Calu3 (cell line): ENCODE data around the gene ELOVL6. TPM values are rescaled to one million over a fixed set of nuclear protein-coding genes. Genes with fewer than 3 reads are reported as not detected.
"Not testable (repeated sequence)": the region's sequence is repeated elsewhere in the genome, so short reads cannot be mapped to it uniquely, and the experiment has no call there.

ENCODE experiments used
- BruUV-seq: library from RNA; stranded (reverse); fragments of 400-500 nt; replicated peaks from 2 replicates; lab custom pipeline; 2021; lab: Mats Ljungman, UMichigan
- CTCF ChIA-PET: fragments of 300-600 bp; sonication (Branson Sonifier 250); formaldehyde crosslinking; loops from one replicate; lab custom pipeline; 2022; ENCODE audit warnings: antibody characterized with exemption; lab: Charles Lee
- DNase-seq: peaks from one replicate; pipeline ENCODE4 v3.0.0; 2022
- H3K27ac Mint-ChIP-seq: one replicate; pipeline ENCODE4 v1.8.0; 2022; ENCODE audit warnings: mixed read lengths; ENCODE audit not compliant: unreplicated experiment
- H3K27me3 Mint-ChIP-seq: one replicate; pipeline ENCODE4 v1.8.0; 2022; ENCODE audit warnings: mixed read lengths; ENCODE audit not compliant: unreplicated experiment
- H3K36me3 Mint-ChIP-seq: one replicate; pipeline ENCODE4 v1.8.0; 2022; ENCODE audit warnings: mild to moderate bottlenecking, moderate library complexity, mixed read lengths; ENCODE audit not compliant: insufficient read depth, unreplicated experiment
- H3K4me1 Mint-ChIP-seq: one replicate; pipeline ENCODE4 v1.8.0; 2022; ENCODE audit warnings: mild to moderate bottlenecking, low read depth, mixed read lengths; ENCODE audit not compliant: unreplicated experiment
- H3K4me3 Mint-ChIP-seq: one replicate; pipeline ENCODE4 v1.8.0; 2022; ENCODE audit warnings: mild to moderate bottlenecking, low read depth, moderate library complexity, mixed read lengths; ENCODE audit not compliant: unreplicated experiment
- H3K9me3 Mint-ChIP-seq: one replicate; pipeline ENCODE4 v1.8.0; 2022; ENCODE audit warnings: low read depth, mixed read lengths; ENCODE audit not compliant: unreplicated experiment
- CTCF ChIP-seq: fragments of 200-600 bp; IDR thresholded peaks from one replicate; pipeline ENCODE4 v1.8.0; 2022; ENCODE audit warnings: antibody characterized with exemption; ENCODE audit not compliant: unreplicated experiment
- intact Hi-C: fragments of 100-400 bp; cut with micrococcal nuclease; formaldehyde crosslinking; loops from one replicate; pipeline ENCODE4 v1.10.0; 2022; ENCODE audit not compliant: unreplicated experiment
- total RNA-seq: library from RNA; stranded (reverse); gene quantifications from 2 replicates; pipeline ENCODE4 v1.2.3, GENCODE V29; 2022

ELOVL6 gene
- total RNA-seq, 1 experiment from 2014 or later, result 26.1 TPM

- Mint-ChIP-seq H3K36me3 (no peaks in the 10 kb centered on the region), H3K4me1 (peaks cover 39% of the 10 kb centered on the region), H3K9me3 (no peaks in the 10 kb centered on the region), H3K27ac (peak overlapping the region; percentile 50), H3K4me3 (no peak overlapping the region), H3K27me3 (no peaks in the 10 kb centered on the region)
- CTCF ChIA-PET, result no interaction called here
- no TSS peak for BruUV-seq
- intact Hi-C loops, result no loop called here
- no peak for DNase-seq
- no peak for TF ChIP-seq CTCF
These were observed 34.9 kb downstream of the ELOVL6 start for GRCh38 chr4:110163327-110164069.

- Mint-ChIP-seq H3K36me3 (no peaks in the 10 kb centered on the region), H3K27ac (no peak overlapping the region), H3K4me3 (no peak overlapping the region), H3K4me1 (peaks cover 31% of the 10 kb centered on the region), H3K9me3 (no peaks in the 10 kb centered on the region), H3K27me3 (no peaks in the 10 kb centered on the region)
- intact Hi-C loops, result no loop called here
- BruUV-seq, result no TSS peak
- CTCF ChIA-PET, result no interaction called here
- TF ChIP-seq CTCF, result no peak
- DNase-seq, result no peak
These were observed 37.8 kb downstream of the ELOVL6 start for GRCh38 chr4:110160618-110161017.

GRCh38 chr4:110159541-110159940 lies 38.9 kb downstream of the ELOVL6 start:
- Mint-ChIP-seq H3K36me3 (no peaks in the 10 kb centered on the region), H3K9me3 (no peaks in the 10 kb centered on the region), H3K4me3 (no peak overlapping the region), H3K4me1 (peaks cover 23% of the 10 kb centered on the region), H3K27ac (no peak overlapping the region), H3K27me3 (no peaks in the 10 kb centered on the region)
- no peak for DNase-seq
- CTCF ChIA-PET, result no interaction called here
- intact Hi-C loops, result no loop called here
- no peak for TF ChIP-seq CTCF
- no TSS peak for BruUV-seq

GRCh38 chr4:110157580-110157979 lies 40.8 kb downstream of the ELOVL6 start:
- H3K4me3 Mint-ChIP-seq, result no peak overlapping the region
- intact Hi-C loops, result no loop called here
- H3K27me3 Mint-ChIP-seq, result no peaks in the 10 kb centered on the region
- peaks cover 10% of the 10 kb centered on the region for H3K4me1 Mint-ChIP-seq
- no peak for TF ChIP-seq CTCF
- no peaks in the 10 kb centered on the region for H3K9me3 Mint-ChIP-seq
- CTCF ChIA-PET, result interaction anchor here (0.6 kb wide), 1 partner anchor 14 kb away, joined by 8 read pairs; no protein-coding TSS in a partner anchor
- no peak for DNase-seq
- no peak overlapping the region for H3K27ac Mint-ChIP-seq
- H3K36me3 Mint-ChIP-seq, result no peaks in the 10 kb centered on the region
- BruUV-seq, result no TSS peak

- DNase-seq, CTCF ChIA-PET, H3K4me3 Mint-ChIP-seq, H3K36me3 Mint-ChIP-seq, H3K27ac Mint-ChIP-seq, intact Hi-C loops, H3K27me3 Mint-ChIP-seq, H3K9me3 Mint-ChIP-seq, BruUV-seq: not testable (repeated sequence)
- peaks cover 10% of the 10 kb centered on the region for H3K4me1 Mint-ChIP-seq
These were observed 41.2 kb downstream of the ELOVL6 start for GRCh38 chr4:110157166-110157565.
